ENCODE measurements around the gene SERPINA1.
"Not testable (repeated sequence)": the region's sequence is repeated elsewhere in the genome, so short reads cannot be mapped to it uniquely, and the experiment has no call there.

DNA sequence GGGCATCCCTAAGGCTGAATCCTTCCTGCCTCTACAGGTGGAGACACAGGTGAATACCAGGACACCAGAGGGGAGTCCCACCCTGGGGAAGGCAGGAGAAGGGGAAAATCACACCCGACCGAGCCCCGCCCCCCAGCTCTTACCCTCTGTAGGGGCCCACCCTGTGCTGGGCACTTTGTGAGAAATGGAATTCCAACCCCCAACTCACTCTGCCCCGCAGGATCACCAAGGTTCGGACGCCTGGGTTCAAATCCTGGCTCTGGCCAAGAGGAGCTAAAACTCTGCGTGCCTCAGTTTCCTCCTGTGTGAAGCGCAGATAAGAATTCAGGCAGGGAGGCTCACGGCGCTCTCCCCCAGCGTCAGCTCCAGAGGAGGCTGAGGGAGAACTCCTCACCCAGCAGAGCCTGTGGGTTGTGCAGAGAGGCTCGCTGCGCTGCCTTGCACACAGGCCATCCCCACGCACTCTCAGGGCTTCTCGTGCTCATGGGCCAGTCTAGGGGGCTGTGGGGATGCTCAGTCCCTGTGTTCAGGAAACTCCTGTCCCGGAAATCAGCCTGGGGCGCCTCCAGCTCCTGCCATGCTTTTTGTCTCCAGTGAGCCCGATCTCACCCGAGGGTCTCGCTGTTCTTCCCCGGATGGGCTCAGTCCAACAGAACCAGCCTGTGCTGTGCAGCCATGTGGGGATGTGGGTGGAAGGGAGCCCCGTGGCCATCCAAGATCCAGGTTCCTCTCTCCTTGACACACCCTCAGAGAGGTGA is 18.5 kb downstream of the SERPINA1 start:
- TF ChIP-seq, protein P1, sequence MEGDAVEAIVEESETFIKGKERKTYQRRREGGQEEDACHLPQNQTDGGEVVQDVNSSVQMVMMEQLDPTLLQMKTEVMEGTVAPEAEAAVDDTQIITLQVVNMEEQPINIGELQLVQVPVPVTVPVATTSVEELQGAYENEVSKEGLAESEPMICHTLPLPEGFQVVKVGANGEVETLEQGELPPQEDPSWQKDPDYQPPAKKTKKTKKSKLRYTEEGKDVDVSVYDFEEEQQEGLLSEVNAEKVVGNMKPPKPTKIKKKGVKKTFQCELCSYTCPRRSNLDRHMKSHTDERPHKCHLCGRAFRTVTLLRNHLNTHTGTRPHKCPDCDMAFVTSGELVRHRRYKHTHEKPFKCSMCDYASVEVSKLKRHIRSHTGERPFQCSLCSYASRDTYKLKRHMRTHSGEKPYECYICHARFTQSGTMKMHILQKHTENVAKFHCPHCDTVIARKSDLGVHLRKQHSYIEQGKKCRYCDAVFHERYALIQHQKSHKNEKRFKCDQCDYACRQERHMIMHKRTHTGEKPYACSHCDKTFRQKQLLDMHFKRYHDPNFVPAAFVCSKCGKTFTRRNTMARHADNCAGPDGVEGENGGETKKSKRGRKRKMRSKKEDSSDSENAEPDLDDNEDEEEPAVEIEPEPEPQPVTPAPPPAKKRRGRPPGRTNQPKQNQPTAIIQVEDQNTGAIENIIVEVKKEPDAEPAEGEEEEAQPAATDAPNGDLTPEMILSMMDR (IDR thresholded peaks at IDR 0.05), result not testable (repeated sequence)
- not testable (repeated sequence) for TF ChIP-seq POLR2A, POLR2AphosphoS5 (IDR thresholded peaks at IDR 0.05)
